HepG2 (cell line): ENCODE data around the gene SPDYE4. TPM values are rescaled to one million over a fixed set of nuclear protein-coding genes. Genes with fewer than 3 reads are reported as not detected.

Source experiments
- ATAC-seq: fragments of 200-7000 bp; cut with Tn5 transposase; 3 replicates; pipeline ENCODE4 v1.9.1; 2020; ENCODE audit warnings: mild to moderate bottlenecking, moderate library complexity
- BruUV-seq: library from RNA; stranded (reverse); fragments of 400-500 nt; replicated peaks from 2 replicates; lab custom pipeline; 2021; lab: Mats Ljungman, UMichigan
- CTCF ChIA-PET: fragments of 300-600 bp; formaldehyde crosslinking; extraction: SDS; loops from one replicate; lab custom pipeline; 2021; ENCODE audit warnings: low total read pairs, inconsistent platforms, low intra/inter-chr PET ratio; lab: Yijun Ruan, JAX
- POLR2A ChIA-PET: fragments of 350-600 bp; sonication (Branson Sonifier 250); formaldehyde crosslinking; loops from one replicate; lab custom pipeline; 2020; ENCODE audit warnings: antibody characterized with exemption, inconsistent platforms; lab: Yijun Ruan, JAX
- DNase-seq: peaks from one replicate; pipeline ENCODE4 v3.0.0-alpha.2; 2015; ENCODE audit warnings: low spot score
- FAIRE-seq: peaks from 3 replicates; lab custom pipeline; 2011; peaks lifted over from hg19 to GRCh38; lab: Jason Lieb, UNC
- H2AFZ ChIP-seq: one replicate; pipeline ENCODE4 v1.6.1; 2011; ENCODE audit warnings: low read length, inconsistent platforms
- H3K27ac ChIP-seq: fragments of 300-600 bp; 3 replicates; pipeline ENCODE4 v1.8.0; 2011; ENCODE audit warnings: mixed run types, mild to moderate bottlenecking, mixed read lengths, low read length, inconsistent platforms; ENCODE audit not compliant: insufficient read depth; ENCODE audit errors: extremely low read length
- H3K27me3 ChIP-seq, 2 experiments: fragments of 200-600 bp in 1 of 2; 2 replicates in 1 of 2; 3 replicates in 1 of 2; pipeline versions ENCODE4 v1.6.0 to v1.8.0; 2011; ENCODE audit warnings: low read length in 2 of 2, mild to moderate bottlenecking in 2 of 2, moderate library complexity in 2 of 2, inconsistent platforms in 1 of 2; ENCODE audit not compliant: insufficient read depth in 2 of 2, control insufficient read depth in 1 of 2
- H3K36me3 ChIP-seq, 2 experiments: fragments of 200-600 bp in 1 of 2; replicated peaks in 1 of 2; 2 replicates in 1 of 2; 3 replicates in 1 of 2; pipeline versions ENCODE4 v1.5.1 to v1.8.0; 2011; ENCODE audit warnings: low read length in 2 of 2, inconsistent platforms in 1 of 2; ENCODE audit not compliant: insufficient read depth in 2 of 2, control insufficient read depth in 1 of 2
- H3K4me1 ChIP-seq: 2 replicates; pipeline ENCODE4 v1.5.1; 2012; ENCODE audit warnings: low read length, inconsistent platforms; ENCODE audit not compliant: insufficient read depth
- H3K4me2 ChIP-seq: 2 replicates; pipeline ENCODE4 v1.6.0; 2011; ENCODE audit warnings: low read depth, low read length, inconsistent platforms
- H3K4me3 ChIP-seq, 3 experiments: fragments of 200-600 bp in 1 of 3; sonication (generic), shearing (Covaris generic) in 1 of 3; replicated peaks in 1 of 3; 2 replicates each; pipeline ENCODE4 v1.5.1; 2011 to 2016; ENCODE audit warnings: low read length in 3 of 3, inconsistent platforms in 2 of 3, low read depth in 2 of 3, mild to moderate bottlenecking in 2 of 3, control low read depth in 1 of 3, mixed read lengths in 1 of 3; ENCODE audit not compliant: insufficient read depth in 1 of 3
- H3K79me2 ChIP-seq: one replicate; pipeline ENCODE4 v1.6.1; 2011; ENCODE audit warnings: low read length, inconsistent platforms; ENCODE audit not compliant: insufficient read depth
- H3K9ac ChIP-seq: 2 replicates; pipeline ENCODE4 v1.6.0; 2011; ENCODE audit warnings: mild to moderate bottlenecking, low read depth, low read length, inconsistent platforms; ENCODE audit not compliant: insufficient read depth
- H3K9me3 ChIP-seq: 2 replicates; pipeline ENCODE4 v1.5.1; 2012; ENCODE audit warnings: mild to moderate bottlenecking, low read length
- H4K20me1 ChIP-seq: 2 replicates; pipeline ENCODE4 v1.6.0; 2011; ENCODE audit warnings: inconsistent platforms, mild to moderate bottlenecking, low read length, moderate library complexity; ENCODE audit not compliant: insufficient read depth
- AHR ChIP-seq: IDR thresholded peaks from 2 replicates; pipeline ENCODE4 v1.6.1; 2018; ENCODE audit warnings: missing genetic modification reagents, missing compliant biosample characterization
- MAX ChIP-seq: IDR thresholded peaks from 2 replicates; pipeline ENCODE4 v1.6.1; 2012; ENCODE audit warnings: inconsistent platforms
- MED1 ChIP-seq: sonication (generic); formaldehyde crosslinking; IDR thresholded peaks from 2 replicates; pipeline ENCODE4 v1.4.0; 2020; ENCODE audit warnings: missing genetic modification reagents
- MIER3 ChIP-seq: IDR thresholded peaks from 2 replicates; pipeline ENCODE4 v1.6.1; 2016; ENCODE audit warnings: missing compliant biosample characterization, borderline replicate concordance
- NFKBIZ ChIP-seq: IDR thresholded peaks from 2 replicates; pipeline ENCODE4 v1.6.1; 2018; ENCODE audit warnings: missing genetic modification reagents, missing compliant biosample characterization
- NONO ChIP-seq, 2 experiments: fragments of 450-650 bp in 1 of 2; sonication (generic) in 1 of 2; formaldehyde crosslinking in 1 of 2; IDR thresholded peaks in 1 of 2; conservative IDR thresholded peaks in 1 of 2; 2 replicates each; pipeline versions ENCODE4 v1.6.1 to v1.8.0; 2017 to 2022; ENCODE audit warnings: mild to moderate bottlenecking in 1 of 2, missing genetic modification reagents in 1 of 2, moderate library complexity in 1 of 2
- TOPORS ChIP-seq: sonication (generic); formaldehyde crosslinking; IDR thresholded peaks from 2 replicates; pipeline ENCODE4 v1.8.0; 2023; ENCODE audit warnings: mild to moderate bottlenecking, missing genetic modification reagents
- ZGPAT ChIP-seq: IDR thresholded peaks from 2 replicates; pipeline ENCODE4 v1.6.1; 2016; ENCODE audit warnings: mild to moderate bottlenecking
- ZNF205 ChIP-seq: IDR thresholded peaks from 2 replicates; pipeline ENCODE4 v1.6.1; 2018; ENCODE audit warnings: missing biosample characterization, missing genetic modification reagents
- ZNF879 ChIP-seq: sonication (generic); formaldehyde crosslinking; IDR thresholded peaks from 2 replicates; pipeline ENCODE4 v1.8.1; 2023; ENCODE audit warnings: missing genetic modification reagents
- WGBS: methylation state at CpG from one replicate; pipeline ENCODE4 v1.1.6; 2017; ENCODE audit warnings: low lambda C conversion rate; 5-methylcytosine and 5-hydroxymethylcytosine counted together
- in situ Hi-C: cut with HindIII; loops from 2 replicates; pipeline ENCODE4 v1.10.0; 2017; ENCODE audit warnings: low pct_unique_long_range_greater_than_20kb; ENCODE audit not compliant: extremely low pct_ligation_motif_present
- intact Hi-C: fragments of 100-400 bp; cut with micrococcal nuclease; formaldehyde crosslinking; loops from one replicate; pipeline ENCODE4 v1.10.0; 2022; ENCODE audit not compliant: unreplicated experiment
- polyA plus RNA-seq, 8 experiments: library from polyadenylated mRNA; depleted of rRNA in 3 of 8; stranded (reverse) in 7 of 8; unstranded in 1 of 8; fragments of >200 nt; fragmentation: Illumina TruSeq in 4 of 8; extraction: Trizol in 4 of 8; gene quantifications; 2 replicates each; pipeline versions ENCODE4 v1.2.1 to v1.2.3, GENCODE V29; 2011 to 2016; ENCODE audit warnings: low read depth in 4 of 8, missing spikeins in 1 of 8, mixed read lengths in 1 of 8; ENCODE audit not compliant: insufficient read depth in 1 of 8
- total RNA-seq, 5 experiments: library from RNA; depleted of rRNA; stranded (reverse); fragments of >200 nt; fragmentation: Illumina TruSeq; extraction: Trizol; gene quantifications; 2 replicates each; pipeline ENCODE4 v1.2.3, GENCODE V29; 2016; ENCODE audit warnings: low read depth in 1 of 5

Gene SPDYE4
- total and polyA plus RNA-seq, 2 of the 13 experiments (the other 11 are each of a cell fraction or from before 2014, with no cell fraction given), result not detected

DNA sequence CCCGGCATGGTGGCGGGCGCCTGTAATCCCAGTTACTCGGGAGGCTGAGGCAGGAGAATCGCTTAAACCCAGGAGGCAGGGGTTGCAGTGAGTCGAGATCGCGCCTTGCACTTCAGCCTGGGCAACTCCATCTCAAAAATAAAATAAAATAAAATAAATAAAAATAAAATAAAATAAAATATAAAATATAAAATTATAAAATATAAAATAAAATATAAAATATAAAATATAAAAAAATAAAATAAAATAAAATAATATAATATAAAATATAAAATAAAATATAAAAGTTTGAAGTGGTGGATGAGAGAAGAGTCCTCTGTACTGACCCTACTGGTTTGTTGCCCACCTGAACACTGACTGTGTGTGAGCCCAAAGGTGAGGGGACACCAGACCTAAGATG lies 28.9 kb downstream of the SPDYE4 start:
- H3K27ac ChIP-seq, result no peak overlapping the region
- no peak for DNase-seq
- intact Hi-C loops (no loop called here), in situ Hi-C loops (no loop called here)
- BruUV-seq, result no TSS peak
- no peak for ATAC-seq
- no peak overlapping the region for H3K4me2 ChIP-seq
- 56% methylated on average over 8 of the region's 8 CpGs for WGBS
- TF ChIP-seq NONO (IDR thresholded peaks at IDR 0.05) (no peak), NONO (CRISPR knock-in tag; conservative IDR thresholded peaks at IDR 0.05) (no peak), AHR (CRISPR knock-in tag) (no peak), ZNF205 (CRISPR knock-in tag) (no peak), TOPORS (no peak), MAX (no peak), MIER3 (CRISPR knock-in tag) (no peak), NFKBIZ (CRISPR knock-in tag) (no peak), MED1 (no peak), ZGPAT (CRISPR knock-in tag) (no peak), ZNF879 (no peak)
- no peaks in the 10 kb centered on the region for H4K20me1 ChIP-seq
- H3K36me3 ChIP-seq, result no peaks in the 10 kb centered on the region
- no peak overlapping the region for H3K4me3 ChIP-seq
- H3K9ac ChIP-seq, result no peak overlapping the region
- no peak for FAIRE-seq
- H3K4me1 ChIP-seq, result peaks cover 6% of the 10 kb centered on the region; the same call in 1 of the 2 replicates
- H3K79me2 ChIP-seq, result no peaks in the 10 kb centered on the region
- peaks cover 0 to 2% of the 10 kb centered on the region in 2 experiments; a peak in 3 of 5 replicates for H3K27me3 ChIP-seq
- CTCF ChIA-PET, result no interaction called here
- POLR2A ChIA-PET, result no interaction called here
- H3K9me3 ChIP-seq, result no peaks in the 10 kb centered on the region
- H2AFZ ChIP-seq, result no peak overlapping the region
